GM18517 (cell line): ENCODE data around the gene SLMAP.
A peak's percentile ranks its signal among the peaks of the same experiment; 100 is the strongest.

Source experiments
- ATAC-seq: cut with Tn5 transposase; IDR thresholded peaks from one replicate; pipeline ENCODE4 v1.9.1; 2021; ENCODE audit warnings: mild to moderate bottlenecking, moderate library complexity; ENCODE audit not compliant: unreplicated experiment

SLMAP gene, protein sequence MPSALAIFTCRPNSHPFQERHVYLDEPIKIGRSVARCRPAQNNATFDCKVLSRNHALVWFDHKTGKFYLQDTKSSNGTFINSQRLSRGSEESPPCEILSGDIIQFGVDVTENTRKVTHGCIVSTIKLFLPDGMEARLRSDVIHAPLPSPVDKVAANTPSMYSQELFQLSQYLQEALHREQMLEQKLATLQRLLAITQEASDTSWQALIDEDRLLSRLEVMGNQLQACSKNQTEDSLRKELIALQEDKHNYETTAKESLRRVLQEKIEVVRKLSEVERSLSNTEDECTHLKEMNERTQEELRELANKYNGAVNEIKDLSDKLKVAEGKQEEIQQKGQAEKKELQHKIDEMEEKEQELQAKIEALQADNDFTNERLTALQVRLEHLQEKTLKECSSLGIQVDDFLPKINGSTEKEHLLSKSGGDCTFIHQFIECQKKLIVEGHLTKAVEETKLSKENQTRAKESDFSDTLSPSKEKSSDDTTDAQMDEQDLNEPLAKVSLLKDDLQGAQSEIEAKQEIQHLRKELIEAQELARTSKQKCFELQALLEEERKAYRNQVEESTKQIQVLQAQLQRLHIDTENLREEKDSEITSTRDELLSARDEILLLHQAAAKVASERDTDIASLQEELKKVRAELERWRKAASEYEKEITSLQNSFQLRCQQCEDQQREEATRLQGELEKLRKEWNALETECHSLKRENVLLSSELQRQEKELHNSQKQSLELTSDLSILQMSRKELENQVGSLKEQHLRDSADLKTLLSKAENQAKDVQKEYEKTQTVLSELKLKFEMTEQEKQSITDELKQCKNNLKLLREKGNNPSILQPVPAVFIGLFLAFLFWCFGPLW

DNA sequence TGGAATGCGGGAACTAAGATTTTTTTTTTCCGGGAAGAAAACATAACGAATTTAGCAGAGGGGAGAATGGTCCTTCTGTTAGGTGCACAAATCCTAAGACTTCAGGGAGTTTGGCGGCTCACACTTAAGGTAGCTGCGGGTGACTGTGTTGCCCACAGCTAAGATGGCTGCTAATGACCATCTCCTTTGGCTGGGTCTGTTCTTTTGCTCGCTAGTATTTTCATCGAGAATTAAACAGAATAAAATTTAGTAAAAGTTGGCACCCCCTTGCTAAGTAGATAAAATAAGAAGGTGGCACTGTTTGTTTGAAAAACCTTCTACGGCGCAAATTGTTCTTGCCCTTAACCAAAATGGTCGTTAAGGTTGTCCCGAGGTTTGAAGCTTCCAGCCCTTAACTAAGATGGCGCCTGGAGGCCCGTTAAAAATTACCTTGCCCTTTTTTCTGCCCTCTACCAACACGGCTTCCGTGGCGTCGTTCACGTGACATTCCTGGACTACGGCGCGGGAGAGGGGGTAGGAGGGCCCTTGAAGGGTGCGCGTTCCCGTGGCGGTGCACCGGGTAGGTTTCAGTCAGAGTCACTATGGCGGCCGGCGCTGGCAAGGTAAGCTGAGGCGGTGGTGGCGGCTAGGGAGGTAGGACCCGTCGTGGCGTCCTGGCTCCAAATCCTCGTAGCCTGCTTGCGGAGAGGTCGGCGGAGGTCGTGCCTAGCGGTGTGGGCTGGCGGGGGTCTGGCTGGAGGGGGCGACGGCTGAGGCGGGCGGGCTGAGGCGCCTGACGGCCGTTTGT, at the start of gene SLMAP:
TSS of gene SLMAP (plus strand) at position 569 of the 787 bp plus-strand sequence. CDS start 1,343 bp downstream, outside the sequence.
- ATAC-seq: peak; percentile 83

DNA sequence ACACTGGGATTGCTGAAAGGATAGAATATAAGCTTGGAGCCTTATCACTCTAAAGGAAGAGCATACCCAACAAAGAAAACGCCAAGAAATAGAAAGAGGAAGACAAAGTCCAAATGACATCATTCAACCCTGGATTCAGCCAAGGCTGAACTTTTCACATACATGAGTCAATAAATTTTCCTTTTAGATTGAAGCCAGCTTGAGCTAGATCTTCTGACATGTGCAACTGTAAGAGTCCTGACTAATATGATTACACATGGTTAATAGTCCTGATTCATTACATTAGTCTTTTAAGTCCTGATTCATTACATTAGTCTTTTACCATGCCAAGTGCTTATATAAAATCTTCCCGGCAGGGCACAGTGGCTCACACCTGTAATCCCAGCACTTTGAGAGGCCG, 49.6 kb upstream of the SLMAP start:
- ATAC-seq: no peak

GRCh38 chr3:57709031-57709430, 47.1 kb upstream of the SLMAP start:
- ATAC-seq: no peak

GRCh38 chr3:57709559-57709958, 46.5 kb upstream of the SLMAP start:
- ATAC-seq: no peak

DNA sequence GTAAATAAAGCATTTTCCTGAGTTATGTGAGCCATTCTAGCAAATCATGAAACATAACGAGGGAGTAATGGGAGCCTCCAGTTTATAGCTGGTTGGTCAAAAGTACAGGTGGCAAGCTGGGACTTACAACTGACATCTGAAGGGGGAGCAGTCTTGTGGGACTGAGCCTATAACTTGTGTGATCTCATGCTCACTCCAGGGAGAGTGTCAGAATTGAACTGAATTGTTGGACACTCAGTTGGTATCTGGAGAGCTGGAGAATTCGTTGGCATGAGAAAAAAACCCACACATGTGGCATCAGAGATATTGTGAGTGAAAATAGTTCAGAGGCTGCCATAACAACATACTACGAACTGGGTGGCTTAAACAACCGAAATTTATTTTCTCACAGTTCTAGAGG, 40.4 kb upstream of the SLMAP start:
- no peak for ATAC-seq

DNA sequence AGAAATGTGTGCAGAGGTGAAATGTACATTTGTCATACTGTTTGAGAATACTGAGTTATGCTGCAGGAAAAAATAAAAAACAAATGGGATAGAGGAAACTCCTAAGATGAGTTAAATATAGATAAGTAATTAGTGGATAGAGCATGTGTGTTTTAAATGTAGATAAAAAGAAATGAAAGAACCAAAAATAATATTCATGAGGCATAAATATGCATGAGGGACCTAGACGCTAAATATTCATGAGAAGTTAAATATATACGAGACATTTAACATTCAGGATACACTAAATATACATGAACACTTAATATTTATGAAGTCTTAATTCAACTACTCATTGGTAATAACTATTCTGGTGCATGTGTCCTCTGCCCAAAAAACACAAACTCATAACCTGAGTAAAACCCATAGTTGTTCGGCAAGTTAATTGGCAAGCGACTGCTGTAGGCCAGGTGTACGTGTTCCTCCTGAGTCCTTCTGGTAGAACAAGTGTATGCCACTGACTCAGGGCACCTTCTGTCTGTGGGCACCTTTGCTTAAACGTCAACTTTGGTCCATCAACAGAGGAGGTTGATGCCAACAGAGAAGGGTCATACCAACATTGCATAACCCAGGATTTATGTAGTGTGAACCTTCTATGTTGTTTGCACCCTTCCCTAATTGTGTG, 38.8 kb upstream of the SLMAP start:
- no peak for ATAC-seq

DNA sequence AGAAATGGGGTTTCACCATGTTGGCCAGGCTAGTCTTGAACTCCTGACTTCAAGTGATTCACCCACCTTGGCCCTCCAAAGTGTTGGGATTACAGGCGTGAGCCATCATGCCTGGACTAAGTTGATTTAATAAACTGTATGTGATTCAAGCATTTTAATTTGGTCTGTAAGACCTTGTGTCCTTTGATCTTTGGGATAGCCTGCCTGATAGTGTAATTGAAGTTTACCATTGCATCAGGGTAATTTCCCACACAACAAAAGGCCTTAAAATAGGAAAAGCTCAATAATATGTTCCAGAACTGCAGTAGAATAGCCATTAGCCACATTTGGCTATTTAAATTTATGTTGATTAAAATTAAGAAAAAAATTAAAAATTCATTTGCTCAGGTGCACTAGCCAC, 38.0 kb upstream of the SLMAP start:
- no peak for ATAC-seq

GRCh38 chr3:57726397-57726796, 29.7 kb upstream of the SLMAP start:
- ATAC-seq: no peak

- ATAC-seq: no peak
These were observed 29.0 kb upstream of the SLMAP start for GRCh38 chr3:57727106-57727505.

DNA sequence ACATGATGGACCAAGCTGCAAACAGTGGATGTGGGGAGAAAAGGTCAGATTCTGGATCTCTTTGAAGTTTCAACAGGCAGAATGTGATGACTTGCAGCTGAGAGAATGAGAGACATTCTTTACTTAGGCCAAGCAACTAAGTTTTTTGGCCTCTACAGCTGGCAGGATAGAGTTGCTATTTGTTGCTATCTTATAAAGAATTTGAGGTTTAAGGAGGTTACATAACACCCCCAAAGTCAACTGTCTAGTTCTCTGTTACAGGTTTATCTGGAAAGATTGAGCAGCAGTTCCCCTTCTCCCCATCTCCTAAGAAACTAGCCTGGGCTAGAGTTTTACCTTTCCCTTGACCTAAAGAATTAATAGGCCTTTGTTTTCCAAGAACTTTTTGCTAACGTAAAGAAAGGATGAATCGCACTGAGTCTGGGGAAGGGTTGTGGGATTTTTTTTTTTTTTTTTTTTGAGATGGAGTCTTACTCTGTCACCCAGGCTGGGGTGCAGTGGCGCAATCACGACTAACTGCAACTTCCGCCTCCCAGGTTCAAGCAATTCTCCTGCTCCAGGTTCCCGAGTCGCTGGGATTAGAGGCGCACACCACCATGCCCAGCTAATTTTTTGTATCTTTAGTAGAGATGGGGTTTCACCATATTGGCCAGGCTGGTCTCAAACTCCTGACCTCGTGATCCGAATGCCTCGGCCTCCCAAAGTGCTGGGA, 26.6 kb upstream of the SLMAP start:
- ATAC-seq: no peak

- ATAC-seq: no peak
These were observed 25.4 kb upstream of the SLMAP start for GRCh38 chr3:57730682-57731081.

- no peak for ATAC-seq
These were observed 24.8 kb upstream of the SLMAP start for GRCh38 chr3:57731311-57731710.

DNA sequence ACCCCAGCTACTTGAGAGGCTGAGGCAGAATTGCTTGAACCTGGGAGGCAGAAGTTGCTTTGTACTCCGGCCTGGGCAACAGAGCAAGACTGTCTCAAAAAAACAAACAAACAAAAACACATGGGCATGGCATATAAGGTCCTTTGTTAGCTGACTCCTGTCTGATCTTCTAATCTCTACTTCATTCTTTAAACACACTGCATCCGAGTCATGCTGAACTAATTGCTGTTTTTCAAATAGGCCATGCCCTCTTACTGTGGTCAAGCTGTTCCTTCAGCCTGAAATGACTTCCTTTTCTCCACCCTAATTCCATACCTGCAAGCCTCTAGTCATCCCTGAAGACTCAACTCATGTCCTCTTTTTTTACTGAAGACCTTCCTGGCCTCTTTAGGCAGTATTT, 22.3 kb upstream of the SLMAP start:
- ATAC-seq: no peak

DNA sequence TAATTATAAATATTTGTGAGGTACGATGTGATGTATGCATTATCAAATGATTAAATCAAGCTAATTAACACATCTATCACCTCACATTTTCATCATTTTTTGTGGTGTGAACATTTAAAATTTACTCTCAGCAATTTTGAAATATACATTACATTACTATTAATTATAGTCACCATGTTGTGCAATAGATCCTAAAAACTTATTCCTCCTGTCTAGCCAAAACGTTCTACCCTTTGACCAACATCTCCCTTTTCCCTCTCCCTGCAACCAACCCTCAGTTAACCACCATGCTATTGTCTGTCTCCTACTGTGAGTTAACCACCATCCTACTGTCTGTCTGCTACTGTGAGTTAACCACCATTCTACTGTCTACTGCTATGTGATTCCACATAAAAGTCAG, 20.7 kb upstream of the SLMAP start:
- ATAC-seq: no peak

DNA sequence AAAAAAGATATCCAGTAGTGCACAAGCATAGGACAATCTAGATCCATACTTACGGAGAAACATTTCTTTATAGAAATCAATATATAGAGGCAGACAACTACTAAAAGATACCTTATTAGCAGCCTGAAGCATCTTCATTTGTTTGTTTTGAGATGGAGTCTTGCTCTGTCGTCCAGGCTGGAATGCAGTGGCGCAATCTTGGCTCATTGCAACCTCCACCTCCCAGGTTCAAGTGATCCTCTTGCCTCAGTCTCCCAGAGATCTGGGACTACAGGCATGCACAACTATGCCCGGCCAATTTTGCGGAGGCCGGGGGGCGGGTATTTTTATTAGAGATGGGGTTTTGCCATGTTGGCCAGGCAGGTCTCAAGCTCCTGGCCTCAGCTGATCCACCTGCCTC, 18.3 kb upstream of the SLMAP start:
- ATAC-seq: no peak

DNA sequence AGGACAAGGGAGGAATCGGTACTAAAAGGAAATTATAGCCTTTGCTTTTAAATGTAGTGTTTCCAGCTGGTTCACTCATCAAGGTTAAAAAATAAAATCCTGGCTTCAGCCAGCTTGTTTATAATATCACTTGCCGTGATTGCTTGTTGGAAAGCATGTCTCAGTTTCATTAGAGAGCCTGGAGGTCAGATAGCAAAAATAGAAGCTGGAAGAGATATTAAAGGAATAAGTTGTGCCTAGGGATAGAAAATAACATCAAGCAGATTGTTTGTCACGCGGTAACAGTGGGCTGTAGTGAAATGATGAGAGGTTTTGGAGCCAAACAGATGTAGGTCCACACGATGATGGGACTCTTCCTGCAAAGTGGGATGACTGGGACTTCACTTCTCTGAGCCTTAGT, 17.7 kb upstream of the SLMAP start:
- no peak for ATAC-seq

- no peak for ATAC-seq
These were observed 16.1 kb upstream of the SLMAP start for GRCh38 chr3:57740027-57740426.

DNA sequence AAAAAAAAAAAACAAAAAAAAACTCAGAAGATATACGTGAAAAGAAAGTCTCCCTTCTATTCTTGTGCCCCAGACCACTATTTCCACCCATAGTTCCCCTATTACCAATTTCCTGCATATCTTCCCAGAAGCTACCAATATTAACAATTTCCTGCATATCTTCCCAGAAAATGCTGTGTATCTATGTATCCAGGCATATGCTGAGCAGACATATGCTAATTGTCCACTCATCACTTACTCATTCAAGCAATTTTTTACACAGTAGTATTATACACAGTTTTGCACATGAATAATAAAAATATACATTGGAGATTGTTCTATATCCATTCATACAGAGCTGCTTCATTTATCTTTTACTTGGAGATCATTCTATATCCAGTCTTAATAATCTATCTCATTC, 12.6 kb upstream of the SLMAP start:
- no peak for ATAC-seq

GRCh38 chr3:57745101-57745500, 11.0 kb upstream of the SLMAP start:
- no peak for ATAC-seq
